HG03097 (cell line): ENCODE data around the gene MYH13.

Experiments used
- ATAC-seq: cut with Tn5 transposase; IDR thresholded peaks from one replicate; pipeline ENCODE4 v1.9.1; 2021; ENCODE audit not compliant: unreplicated experiment, low FRiP score

The MYH13 gene

DNA sequence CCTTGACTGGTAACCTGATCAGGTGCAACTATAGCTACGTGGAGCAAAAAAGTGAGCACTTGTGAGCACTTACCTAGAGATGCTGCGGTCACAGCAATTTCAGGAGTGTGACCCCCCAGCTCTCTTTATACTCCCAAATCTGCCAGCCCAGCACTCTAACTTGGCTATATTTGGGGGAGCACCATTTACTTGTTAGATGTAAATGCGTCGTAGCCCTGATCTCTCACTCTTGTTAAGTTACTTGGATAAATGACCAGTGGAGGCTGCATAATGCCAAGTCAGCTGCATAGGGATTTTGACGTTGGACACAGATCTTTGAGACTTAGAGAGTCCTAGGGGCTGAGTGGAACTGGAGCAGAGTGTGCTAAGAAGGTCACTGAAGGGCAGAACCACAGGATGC is at the start of gene MYH13:
Gene MYH13 (minus strand): TSS at position 101 of the 400 bp plus-strand sequence. CDS start 8,476 bp downstream, outside the sequence.
- ATAC-seq = no peak

- no peak for ATAC-seq
Measured at GRCh38 chr17:10421900-10422542, 49.2 kb upstream of the MYH13 start, which contains the start of gene MYH8. Gene MYH8, minus strand, starts transcription at chr17:10421950. Its CDS starts 1,723 bp downstream, at chr17:10420227.

GRCh38 chr17:10421211-10421610 is 48.4 kb upstream of the MYH13 start:
- ATAC-seq = no peak

- ATAC-seq = no peak
Measured at GRCh38 chr17:10420811-10421210, 48.0 kb upstream of the MYH13 start.

DNA sequence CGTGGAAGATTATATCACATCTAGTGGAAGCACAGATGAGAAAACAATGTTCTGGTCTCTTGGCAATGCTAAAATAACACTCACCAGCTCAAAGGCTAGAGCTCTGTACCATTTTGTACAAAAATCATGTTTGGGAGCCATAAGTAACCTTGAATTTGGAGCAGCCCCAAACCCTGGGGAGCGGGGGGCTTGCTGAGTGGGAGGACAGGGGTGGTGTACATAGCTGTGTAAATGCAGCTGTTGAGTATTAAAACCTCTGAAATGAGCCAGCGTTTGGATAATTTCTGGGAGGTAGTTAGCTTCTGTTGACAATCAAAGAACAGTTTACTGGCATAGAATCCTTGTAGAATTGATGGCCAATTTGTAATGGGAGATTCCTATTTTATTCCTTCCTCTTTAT is 44.6 kb upstream of the MYH13 start:
- no peak for ATAC-seq

- no peak for ATAC-seq
Measured at GRCh38 chr17:10415161-10415560, 42.4 kb upstream of the MYH13 start.

- ATAC-seq = no peak
Measured at GRCh38 chr17:10403589-10403988, 30.8 kb upstream of the MYH13 start.

GRCh38 chr17:10398352-10398751 is 25.5 kb upstream of the MYH13 start:
- no peak for ATAC-seq

DNA sequence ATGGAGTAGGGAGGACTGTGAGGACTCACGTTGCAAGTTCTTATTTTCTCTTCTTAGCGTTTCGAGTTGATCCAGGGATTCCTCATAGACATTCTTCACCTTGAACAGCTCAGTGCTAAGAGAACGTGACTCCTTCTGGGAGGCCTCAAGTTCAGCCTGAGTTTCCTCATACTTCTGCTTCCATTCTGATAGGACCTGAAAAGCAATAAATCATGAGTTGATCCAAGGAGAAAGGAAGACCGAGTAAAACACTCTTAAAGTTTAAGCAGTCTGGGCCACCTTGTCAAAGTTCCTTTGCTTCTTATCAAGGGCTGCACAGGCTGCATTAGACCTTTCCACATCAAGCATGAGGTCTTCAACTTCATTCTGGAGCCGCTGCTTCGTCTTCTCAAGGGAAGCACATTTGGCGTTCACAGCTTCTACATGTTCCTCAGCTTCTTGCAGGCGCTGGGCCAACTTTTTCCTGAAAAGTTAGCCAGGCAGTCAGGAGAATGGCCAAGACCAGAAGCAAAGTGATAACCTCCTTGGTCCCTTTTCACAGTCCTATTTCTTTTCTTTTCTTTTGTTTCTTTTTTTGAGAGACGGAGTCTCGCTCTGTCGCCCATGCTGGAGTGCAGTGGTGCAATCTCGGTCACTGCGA is 23.8 kb upstream of the MYH13 start:
- no peak for ATAC-seq

- no peak for ATAC-seq
Measured at GRCh38 chr17:10394201-10394887, 21.5 kb upstream of the MYH13 start.

- no peak for ATAC-seq
Measured at GRCh38 chr17:10392880-10393279, 20.1 kb upstream of the MYH13 start.

- ATAC-seq = no peak
Measured at GRCh38 chr17:10385871-10386270, 13.1 kb upstream of the MYH13 start.

- ATAC-seq = no peak
Measured at GRCh38 chr17:10384175-10384574, 11.4 kb upstream of the MYH13 start.

DNA sequence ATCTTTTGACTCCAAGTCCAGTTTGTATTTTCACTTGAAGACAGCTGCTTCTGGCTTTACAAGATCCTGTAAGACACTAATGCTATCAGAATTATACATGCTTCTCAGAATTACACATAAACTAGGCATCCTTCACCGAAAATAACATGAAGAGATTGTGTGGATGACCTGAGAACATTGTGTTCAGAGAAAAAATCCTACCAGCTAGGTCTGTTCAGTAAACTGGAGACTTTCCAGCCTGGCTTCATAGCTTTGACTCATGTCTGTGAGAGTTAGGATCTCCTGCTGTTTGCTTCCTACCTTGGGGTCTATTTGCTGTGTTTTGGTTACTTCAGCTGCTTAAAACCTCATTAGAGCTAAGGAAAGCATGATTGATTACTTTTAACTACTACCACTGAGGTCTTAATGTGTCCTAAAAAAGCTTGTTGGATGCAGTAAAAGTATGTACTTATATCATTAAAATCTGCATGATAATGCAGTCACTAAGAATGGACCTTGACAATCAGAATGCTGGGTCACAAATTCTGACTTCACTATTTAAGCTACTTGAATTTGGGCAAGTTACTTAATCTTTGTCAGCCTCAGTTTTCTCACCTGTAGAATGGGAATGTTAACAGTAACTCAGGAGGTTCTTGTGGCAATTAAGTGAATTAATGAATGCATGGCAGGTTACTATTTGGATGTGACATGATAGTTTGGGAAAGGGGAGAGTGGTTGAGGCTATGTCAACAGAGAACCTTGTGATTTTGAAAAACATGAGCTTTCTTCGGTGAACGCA is 8.0 kb upstream of the MYH13 start:
- no peak for ATAC-seq

DNA sequence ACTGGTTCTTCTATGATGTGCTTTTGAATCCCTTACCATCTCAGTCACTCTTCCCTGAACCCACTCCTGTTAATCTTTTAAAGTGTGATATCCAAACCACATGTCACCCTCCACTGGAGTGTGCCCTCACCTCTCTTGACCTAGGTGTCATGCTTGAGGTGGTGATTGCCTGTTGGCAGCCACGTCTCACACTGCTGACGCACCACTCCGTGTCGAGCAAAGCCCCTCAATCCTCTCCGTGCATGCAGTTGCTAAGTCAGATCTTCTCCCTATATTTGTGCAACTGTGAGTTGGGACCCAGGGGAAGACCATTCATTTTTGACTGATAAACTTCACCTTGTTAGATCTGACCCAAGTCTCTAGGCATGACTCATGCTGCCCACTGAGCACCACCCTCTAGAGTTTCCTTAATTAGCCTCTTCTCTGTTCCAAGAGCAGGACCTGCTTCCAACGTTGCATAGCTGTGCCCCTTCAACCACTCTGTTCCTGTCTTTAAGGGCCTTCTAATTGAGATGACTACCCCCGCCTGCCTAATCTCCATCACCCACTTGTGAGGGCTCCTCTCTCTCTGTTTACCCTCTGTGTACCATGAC is 2.7 kb downstream of the MYH13 start:
- no peak for ATAC-seq

GRCh38 chr17:10369239-10369638 is 3.6 kb downstream of the MYH13 start:
- ATAC-seq = no peak

DNA sequence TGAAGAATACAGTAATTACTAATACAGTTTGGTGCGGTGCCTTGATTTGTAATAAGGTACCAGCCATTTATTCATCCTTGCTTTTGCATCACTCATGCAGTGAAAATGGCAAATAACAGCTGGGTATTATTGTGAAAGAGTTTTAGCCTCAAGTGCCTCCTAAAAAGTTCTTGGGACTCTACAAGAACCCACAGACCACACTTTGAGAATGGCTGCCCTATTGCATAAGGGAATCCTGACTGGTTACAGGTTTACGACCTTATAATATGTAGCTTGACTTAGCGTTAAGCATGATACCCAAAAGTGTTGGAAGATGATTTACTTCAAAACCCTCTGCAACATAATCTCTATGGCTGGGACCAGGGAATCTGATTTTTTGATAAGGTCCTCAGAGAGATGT is 4.2 kb downstream of the MYH13 start:
- ATAC-seq = no peak

DNA sequence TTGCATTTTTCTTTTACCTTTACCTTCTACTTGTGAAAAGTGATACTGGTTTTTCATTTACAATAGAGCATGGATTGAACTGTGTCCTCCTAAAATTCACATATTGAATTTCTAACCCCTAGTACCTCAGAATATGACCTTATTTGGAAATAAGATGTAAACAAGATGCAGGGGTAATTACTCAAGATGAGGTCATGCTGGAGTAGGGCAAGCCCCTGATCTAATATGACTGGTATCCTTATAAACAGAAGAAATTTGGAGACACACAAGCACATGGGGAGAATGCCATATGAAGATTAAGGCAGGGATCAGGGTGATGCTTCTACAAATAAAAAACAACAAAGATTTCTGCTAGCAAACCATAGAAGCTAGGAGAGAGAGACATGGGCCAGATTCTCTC is 12.2 kb downstream of the MYH13 start:
- ATAC-seq = no peak

DNA sequence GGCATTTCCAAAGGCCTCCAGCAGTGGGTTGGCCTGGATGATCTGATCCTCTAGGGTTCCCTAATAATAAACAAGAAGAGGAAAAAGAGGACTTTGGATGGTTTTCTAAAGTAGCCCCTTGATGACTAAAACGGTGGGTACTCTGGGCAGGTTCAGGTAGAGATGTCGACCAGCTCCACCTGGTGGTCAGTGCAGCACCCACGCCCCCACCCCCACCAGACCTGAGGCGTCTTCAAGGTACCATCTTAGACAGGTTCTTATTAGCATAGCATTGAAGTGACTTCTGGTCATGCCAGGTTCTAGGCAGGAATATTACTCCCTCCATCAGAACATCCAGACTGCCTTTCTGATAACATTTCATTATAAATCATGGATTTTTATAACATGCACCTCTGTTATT is 15.0 kb downstream of the MYH13 start:
- no peak for ATAC-seq

GRCh38 chr17:10354651-10355050 is 18.2 kb downstream of the MYH13 start:
- ATAC-seq = no peak

GRCh38 chr17:10352893-10353292 is 19.9 kb downstream of the MYH13 start:
- no peak for ATAC-seq
